IPS-18a (cell line): ENCODE results near the gene PLCB3.
"Not testable (repeated sequence)": the region's sequence is repeated elsewhere in the genome, so short reads cannot be mapped to it uniquely, and the experiment has no call there.

Source experiments
- H3K27ac ChIP-seq: one replicate; pipeline ENCODE4 v1.5.1; 2013; ENCODE audit warnings: low read length
- H3K27me3 ChIP-seq: one replicate; pipeline ENCODE4 v1.6.1; 2013; ENCODE audit warnings: mild to moderate bottlenecking, low read length; ENCODE audit not compliant: control insufficient read depth, insufficient read depth
- H3K36me3 ChIP-seq: one replicate; pipeline ENCODE4 v1.6.1; 2013; ENCODE audit warnings: low read depth, low read length; ENCODE audit not compliant: control insufficient read depth
- H3K4me1 ChIP-seq: one replicate; pipeline ENCODE4 v1.6.1; 2013; ENCODE audit warnings: low read depth, low read length; ENCODE audit not compliant: control insufficient read depth
- H3K4me3 ChIP-seq: one replicate; pipeline ENCODE4 v1.5.1; 2013; ENCODE audit warnings: low read length
- H3K9ac ChIP-seq: one replicate; pipeline ENCODE4 v1.6.1; 2013; ENCODE audit warnings: mild to moderate bottlenecking, low read length, moderate library complexity
- H3K9me3 ChIP-seq: one replicate; pipeline ENCODE4 v1.6.1; 2013; ENCODE audit warnings: low read depth, low read length; ENCODE audit not compliant: control insufficient read depth

The PLCB3 gene

DNA sequence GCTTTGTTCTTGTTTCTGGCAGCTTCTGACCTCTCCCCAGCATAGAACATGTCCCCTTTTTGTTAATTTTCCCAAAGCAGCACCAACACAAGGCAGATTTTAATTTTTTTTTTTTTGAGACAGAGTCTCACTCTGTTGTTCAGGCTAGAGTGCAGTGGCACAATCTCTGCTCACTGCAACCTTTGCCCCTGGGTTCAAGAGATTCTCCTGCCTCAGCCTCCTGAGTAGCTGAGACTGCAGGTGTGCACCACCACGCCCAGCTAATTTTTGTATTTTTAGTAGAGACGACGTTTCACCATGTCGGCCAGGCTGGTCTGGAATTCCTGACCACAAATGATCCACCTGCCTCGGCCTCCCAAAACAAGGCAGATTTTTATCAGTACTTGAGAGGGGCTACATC, 56.5 kb downstream of the PLCB3 start:
- H3K4me1 ChIP-seq: peaks cover 10% of the 10 kb centered on the region
- not testable (repeated sequence) for H3K4me3 ChIP-seq, H3K9ac ChIP-seq, H3K9me3 ChIP-seq, H3K36me3 ChIP-seq, H3K27me3 ChIP-seq, H3K27ac ChIP-seq

GRCh38 chr11:64312947-64313346, 61.6 kb downstream of the PLCB3 start:
- no peaks in the 10 kb centered on the region for H3K27me3 ChIP-seq
- H3K9ac ChIP-seq: no peak overlapping the region
- no peak overlapping the region for H3K27ac ChIP-seq
- H3K4me3 ChIP-seq: no peak overlapping the region
- no peaks in the 10 kb centered on the region for H3K9me3 ChIP-seq
- peaks cover 12% of the 10 kb centered on the region for H3K36me3 ChIP-seq
- H3K4me1 ChIP-seq: no peaks in the 10 kb centered on the region

- no peak overlapping the region for H3K27ac ChIP-seq
- H3K4me1 ChIP-seq: no peaks in the 10 kb centered on the region
- no peak overlapping the region for H3K9ac ChIP-seq
- peaks cover 12% of the 10 kb centered on the region for H3K36me3 ChIP-seq
- no peaks in the 10 kb centered on the region for H3K9me3 ChIP-seq
- no peak overlapping the region for H3K4me3 ChIP-seq
- H3K27me3 ChIP-seq: no peaks in the 10 kb centered on the region
Measured at GRCh38 chr11:64313491-64314145, 62.3 kb downstream of the PLCB3 start.

DNA sequence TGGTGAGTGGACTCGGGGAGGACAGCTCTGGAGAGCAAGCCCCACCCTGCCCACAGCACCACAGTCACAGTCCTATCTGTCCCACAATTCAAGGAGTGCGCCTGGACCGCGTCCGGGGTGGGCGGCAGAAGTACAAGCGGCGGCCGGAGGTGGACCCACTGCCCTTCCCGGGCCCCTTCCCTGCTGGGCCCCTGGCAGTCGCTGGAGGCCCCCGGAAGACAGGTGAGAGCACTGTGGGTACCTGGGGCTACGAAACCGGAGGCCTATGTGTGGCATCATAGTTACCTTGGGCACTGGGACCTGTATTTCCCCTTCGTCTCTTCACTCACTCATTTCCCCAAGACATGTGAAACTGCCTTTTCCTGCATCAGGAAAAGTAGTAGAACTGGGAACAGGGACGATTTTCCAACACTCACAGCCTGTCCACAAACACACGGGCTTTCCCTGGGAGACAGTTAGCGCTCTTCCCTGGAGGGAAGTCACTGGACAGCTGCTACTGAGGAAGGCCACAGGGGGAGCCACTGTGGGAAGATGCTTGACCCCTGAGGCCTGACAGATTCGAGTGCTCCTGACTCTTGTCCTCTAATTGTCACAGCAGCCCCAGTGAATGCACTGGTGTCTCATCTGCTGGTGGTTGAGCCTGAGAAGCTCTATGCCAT, 62.9 kb downstream of the PLCB3 start:
- H3K9ac ChIP-seq: no peak overlapping the region
- H3K9me3 ChIP-seq: no peaks in the 10 kb centered on the region
- no peak overlapping the region for H3K4me3 ChIP-seq
- H3K27ac ChIP-seq: no peak overlapping the region
- peaks cover 5% of the 10 kb centered on the region for H3K4me1 ChIP-seq
- H3K36me3 ChIP-seq: peaks cover 12% of the 10 kb centered on the region
- no peaks in the 10 kb centered on the region for H3K27me3 ChIP-seq

- H3K27me3 ChIP-seq: no peaks in the 10 kb centered on the region
- H3K9ac ChIP-seq: no peak overlapping the region
- H3K27ac ChIP-seq: no peak overlapping the region
- peaks cover 6% of the 10 kb centered on the region for H3K4me1 ChIP-seq
- H3K36me3 ChIP-seq: peaks cover 12% of the 10 kb centered on the region
- H3K9me3 ChIP-seq: no peaks in the 10 kb centered on the region
- no peak overlapping the region for H3K4me3 ChIP-seq
Measured at GRCh38 chr11:64314805-64315561, 63.7 kb downstream of the PLCB3 start.

GRCh38 chr11:64315667-64316526, 64.6 kb downstream of the PLCB3 start:
- H3K27ac ChIP-seq, H3K27me3 ChIP-seq, H3K4me1 ChIP-seq, H3K9me3 ChIP-seq, H3K9ac ChIP-seq: not testable (repeated sequence)
- peak overlapping the region; percentile 98 for H3K4me3 ChIP-seq
- peaks cover 15% of the 10 kb centered on the region for H3K36me3 ChIP-seq

GRCh38 chr11:64316672-64317324, 65.5 kb downstream of the PLCB3 start:
- peaks cover 6% of the 10 kb centered on the region for H3K4me1 ChIP-seq
- no peaks in the 10 kb centered on the region for H3K9me3 ChIP-seq
- no peaks in the 10 kb centered on the region for H3K27me3 ChIP-seq
- H3K36me3 ChIP-seq: peaks cover 24% of the 10 kb centered on the region
- peak overlapping the region; percentile 46 for H3K27ac ChIP-seq
- peak overlapping the region; percentile 92 for H3K9ac ChIP-seq
- H3K4me3 ChIP-seq: peak overlapping the region; percentile 98

DNA sequence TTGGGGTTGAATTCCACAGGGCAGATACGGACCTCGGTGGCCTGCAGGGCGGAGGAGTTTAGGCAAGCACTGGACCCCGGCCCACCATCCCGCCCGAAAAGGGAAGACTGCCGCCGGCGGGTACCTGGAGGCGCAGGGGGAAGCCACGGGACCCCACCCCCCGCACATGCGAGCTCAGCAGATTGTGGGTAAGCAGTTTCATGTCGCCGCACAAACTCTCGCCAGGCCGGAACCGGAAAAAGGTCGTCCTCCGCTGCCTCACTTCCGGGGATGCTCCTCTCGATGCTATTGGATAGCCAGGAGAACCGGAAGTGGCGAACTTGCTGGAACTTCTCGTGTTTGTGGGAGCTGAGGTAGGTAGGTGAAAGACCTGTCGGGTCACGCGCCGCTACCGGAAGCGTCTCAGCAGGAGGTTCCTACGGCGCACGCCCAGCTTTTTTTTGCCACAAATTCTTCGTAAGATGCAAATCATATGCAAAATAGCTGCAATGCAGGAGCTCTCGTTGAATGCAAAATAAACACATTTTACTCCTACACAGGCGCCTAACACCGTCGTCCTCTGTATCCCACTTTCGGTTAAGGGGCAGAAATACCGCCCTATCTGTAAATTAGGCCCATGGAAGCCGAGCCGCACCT, 66.1 kb downstream of the PLCB3 start, which contains the start of gene TRMT112:
Gene TRMT112 (minus strand): TSS at position 235 of the 636 bp plus-strand sequence. CDS start 33 bp downstream, at position 202.
- H3K9ac ChIP-seq: peak within 1 kb of the TSS; percentile 92
- peaks cover 24% of the 10 kb centered on the region for H3K36me3 ChIP-seq
- H3K27ac ChIP-seq: peak within 1 kb of the TSS; percentile 94
- peaks cover 6% of the 10 kb centered on the region for H3K4me1 ChIP-seq
- H3K9me3 ChIP-seq: no peaks in the 10 kb centered on the region
- H3K4me3 ChIP-seq: peak within 1 kb of the TSS; percentile 98
- no peaks in the 10 kb centered on the region for H3K27me3 ChIP-seq

GRCh38 chr11:64317961-64318765, 66.8 kb downstream of the PLCB3 start, which contains the start of gene PRDX5:
Gene PRDX5, plus strand, starts transcription at chr11:64318121. Its CDS starts 95 bp downstream, at chr11:64318216.
- H3K9me3 ChIP-seq: no peaks in the 10 kb centered on the region
- no peaks in the 10 kb centered on the region for H3K27me3 ChIP-seq
- peaks cover 24% of the 10 kb centered on the region for H3K36me3 ChIP-seq
- peak within 1 kb of the TSS; percentile 98 for H3K4me3 ChIP-seq
- H3K9ac ChIP-seq: peak within 1 kb of the TSS; percentile 92
- peak within 1 kb of the TSS; percentile 94 for H3K27ac ChIP-seq
- H3K4me1 ChIP-seq: peaks cover 6% of the 10 kb centered on the region
